GM12872 (cell line): ENCODE measurements around the gene TLE6.

Source experiments
- CTCF ChIP-seq: IDR thresholded peaks from 3 replicates; pipeline ENCODE4 v1.5.1; 2011; ENCODE audit warnings: low read depth, mild to moderate bottlenecking, low read length, moderate library complexity; ENCODE audit not compliant: insufficient read depth

Gene TLE6

GRCh38 chr19:3041761-3042620 is 64.6 kb downstream of the TLE6 start:
- TF ChIP-seq CTCF = no peak

GRCh38 chr19:3042621-3043267 is 65.4 kb downstream of the TLE6 start:
- TF ChIP-seq CTCF = no peak
